ENCODE measurements around the gene TMEM119. TPM values are rescaled to one million over a fixed set of nuclear protein-coding genes. Genes with fewer than 3 reads are reported as not detected.

Gene TMEM119
- total and polyA plus RNA-seq, 10 of the 15 experiments (the other 5 are each of a cell fraction or from before 2014, with no cell fraction given) = 0.11 to 0.44 (median 0.19) TPM; not detected in 5

- TF ChIP-seq CHD2 (IDR thresholded peaks at IDR 0.05; ENCODE audit: borderline replicate concordance, low read depth, low read length) (peak; percentile 92), ATF3 (IDR thresholded peaks at IDR 0.05; ENCODE audit: borderline replicate concordance, extremely low read depth, low read depth, low read length) (no peak), SKIL (IDR thresholded peaks at IDR 0.05; ENCODE audit: low read depth, poor library complexity, severe bottlenecking) (peak; percentile 90), YY1 (IDR thresholded peaks at IDR 0.05; ENCODE audit: low read depth, low read length) (no peak), EED (IDR thresholded peaks at IDR 0.05; ENCODE audit: low read depth) (peak; percentile 95), BRCA1 (IDR thresholded peaks at IDR 0.05; ENCODE audit: low read depth, low read length) (no peak), TCF3 (IDR thresholded peaks at IDR 0.05; ENCODE audit: borderline replicate concordance, insufficient read depth, low read depth, low read length) (peak; percentile 100), CBFB (IDR thresholded peaks at IDR 0.05; ENCODE audit: low read depth) (peak; percentile 95), STAT1 (conservative IDR thresholded peaks at IDR 0.05) (no peak), MYC (IDR thresholded peaks at IDR 0.05; ENCODE audit: insufficient read depth, insufficient read length, insufficient replicate concordance, low read length, severe bottlenecking) (no peak), ZZZ3 (IDR thresholded peaks at IDR 0.05; ENCODE audit: control insufficient read depth, insufficient read length, low read depth) (no peak), ZSCAN29 (IDR thresholded peaks at IDR 0.05) (peak; percentile 81; the same call in 1 of the 2 replicates), EZH2 (IDR thresholded peaks at IDR 0.05; ENCODE audit: borderline replicate concordance, control insufficient read depth, low read depth, low read length) (no peak), NFIC (IDR thresholded peaks at IDR 0.05; ENCODE audit: low read depth, low read length) (no peak), PKNOX1 (IDR thresholded peaks at IDR 0.05) (no peak), CHD4 (IDR thresholded peaks at IDR 0.05) (no peak), CHD1 (IDR thresholded peaks at IDR 0.05; ENCODE audit: low read depth, low read length) (no peak), ZNF687 (IDR thresholded peaks at IDR 0.05) (peak; percentile 96), ZBED1 (IDR thresholded peaks at IDR 0.05; ENCODE audit: borderline replicate concordance) (peak; percentile 97), ATF2 (IDR thresholded peaks at IDR 0.05; ENCODE audit: low read length) (no peak), SUPT20H (IDR thresholded peaks at IDR 0.05; ENCODE audit: borderline replicate concordance, control insufficient read depth, low read depth, low read length) (no peak)
These were observed 29.3 kb downstream of the TMEM119 start (continued) for GRCh38 chr12:108568338-108569154.

All from GM12878 (cell line).